H1 (cell line): ENCODE data around the gene MYO9B. TPM values are rescaled to one million over a fixed set of nuclear protein-coding genes. Genes with fewer than 3 reads are reported as not detected.

Experiments
- CTCF ChIP-seq, 3 experiments: IDR thresholded peaks; 1 replicate in 2 of 3; 2 replicates in 1 of 3; pipeline versions ENCODE4 v1.5.1 to v1.6.1; 2011; ENCODE audit warnings: low read length in 3 of 3, mild to moderate bottlenecking in 3 of 3, inconsistent platforms in 2 of 3, low read depth in 1 of 3, moderate library complexity in 1 of 3; ENCODE audit not compliant: insufficient read depth in 1 of 3; ENCODE audit errors: control extremely low read depth in 1 of 3
- SP4 ChIP-seq: IDR thresholded peaks from 2 replicates; pipeline ENCODE4 v1.6.1; 2012; ENCODE audit warnings: low read length, inconsistent platforms
- polyA plus RNA-seq, 7 experiments: library from polyadenylated mRNA; depleted of rRNA in 3 of 7; stranded (reverse) in 5 of 7; unstranded in 2 of 7; fragments of >200 nt in 5 of 7; fragments of 200-250 nt in 2 of 7; gene quantifications; 1 replicate in 5 of 7; 2 replicates in 1 of 7; 4 replicates in 1 of 7; pipeline versions ENCODE4 v1.2.1 to v1.2.3, GENCODE V29; 2011 to 2013; ENCODE audit warnings: missing spikeins in 2 of 7, mixed read lengths in 2 of 7
- total RNA-seq: library from RNA; stranded (reverse); fragmentation: NEBNext Ultra II Directional; extraction: Animal tissue kit (Norgen Biotek cat#: 25700); gene quantifications from 2 replicates; pipeline ENCODE4 v1.2.1, GENCODE V29; 2021

Gene MYO9B
- total and polyA plus RNA-seq, 2 of the 8 experiments (the other 6 are each of a cell fraction or from before 2014, with no cell fraction given) = 27.6 to 77.1 TPM

DNA sequence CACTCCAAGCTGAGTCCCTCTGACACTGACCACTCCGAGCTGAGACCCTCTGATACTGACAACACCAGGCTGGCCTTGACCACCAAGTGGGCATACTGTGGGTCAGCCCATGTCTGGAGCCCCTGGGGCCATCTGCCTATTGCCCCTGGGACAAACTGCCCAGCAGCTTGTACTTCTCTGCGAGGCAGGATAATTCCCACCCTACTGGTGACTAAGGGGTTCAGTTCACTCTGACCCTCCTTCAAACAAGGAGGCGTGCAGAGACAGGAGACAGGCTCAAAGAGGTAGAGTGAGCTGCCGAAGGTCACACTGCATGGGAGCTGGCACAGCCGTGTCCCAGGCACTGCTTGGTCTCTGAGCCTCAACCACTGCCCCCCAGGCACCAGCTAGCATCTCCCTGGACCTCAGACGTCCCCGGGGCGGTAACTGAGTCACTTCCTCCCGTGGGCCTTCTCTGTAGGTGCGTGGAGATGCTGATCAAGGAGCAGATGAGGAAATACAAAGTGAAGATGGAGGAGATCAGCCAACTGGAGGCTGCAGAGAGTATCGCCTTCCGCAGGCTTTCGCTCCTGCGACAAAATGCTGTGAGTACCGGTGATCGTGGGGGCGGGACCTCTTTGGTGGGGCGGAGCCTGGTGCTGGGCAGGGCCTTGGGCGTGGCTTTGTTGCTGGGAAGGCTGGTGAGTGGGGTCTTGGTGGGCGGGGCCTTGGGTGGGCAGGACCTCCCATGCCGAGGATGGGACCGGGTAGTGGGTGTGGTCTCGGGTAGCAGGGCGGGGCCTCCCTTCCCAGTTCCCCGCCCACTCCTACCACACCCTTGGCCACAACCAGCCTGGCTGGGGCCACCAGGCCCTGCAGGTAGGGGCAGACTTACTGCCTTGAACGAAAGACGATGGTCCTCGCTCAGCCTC is 133.8 kb downstream of the MYO9B start (continued):
- TF ChIP-seq CTCF (IDR thresholded peaks at IDR 0.05; ENCODE audit: control extremely low read depth in 1 of 3, insufficient read depth in 1 of 3, low read depth in 1 of 3, low read length in 3 of 3) (peak in 2 of 3 experiments; percentile 18 to 29; a peak in 2 of 4 replicates), SP4 (peak; percentile 77; the same call in 1 of the 2 replicates)
- TF ChIP-seq, all 59 proteins: peak for 8
